GM04504 (cell line): ENCODE results near the gene SDK1.

Experiments
- DNase-seq: peaks from one replicate; pipeline ENCODE4 v3.0.0-alpha.2; 2012; ENCODE audit warnings: low read depth

SDK1 gene

DNA sequence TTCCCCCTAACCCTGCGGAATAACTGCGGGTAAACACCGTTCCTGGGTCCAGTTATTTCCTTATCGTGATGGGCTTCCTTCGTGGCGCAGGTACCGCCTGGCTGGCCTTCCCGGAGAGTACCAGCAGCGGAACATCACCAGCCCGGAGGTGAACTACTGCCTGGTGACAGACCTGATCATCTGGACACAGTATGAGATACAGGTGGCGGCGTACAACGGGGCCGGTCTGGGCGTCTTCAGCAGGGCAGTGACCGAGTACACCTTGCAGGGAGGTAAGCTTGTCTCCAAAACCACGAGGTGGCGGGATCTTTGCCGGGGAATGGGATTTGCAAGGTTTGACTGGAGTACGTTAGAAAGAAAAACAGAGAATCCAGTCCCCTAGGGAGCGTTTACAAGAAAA is 716.0 kb downstream of the SDK1 start:
- no peak for DNase-seq

DNA sequence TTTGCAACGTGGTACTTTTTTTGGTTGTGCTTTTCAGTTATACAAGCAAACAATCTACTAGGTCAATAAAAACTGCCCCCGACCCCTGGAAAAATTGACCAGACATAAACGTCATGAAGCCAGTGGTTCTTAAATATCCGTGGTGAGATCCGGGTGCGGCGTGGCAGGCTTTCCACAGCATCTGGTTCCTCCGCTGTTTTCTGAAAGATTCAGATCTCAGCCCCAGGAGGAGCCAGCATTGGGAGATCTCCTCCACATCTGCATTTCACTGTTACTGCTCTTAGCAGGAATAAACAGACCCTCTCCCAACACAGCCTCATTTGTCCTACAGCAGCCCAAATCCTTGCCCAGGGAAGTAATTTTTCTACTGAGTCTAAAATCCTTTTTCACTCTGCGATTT is 716.7 kb downstream of the SDK1 start:
- no peak for DNase-seq

DNA sequence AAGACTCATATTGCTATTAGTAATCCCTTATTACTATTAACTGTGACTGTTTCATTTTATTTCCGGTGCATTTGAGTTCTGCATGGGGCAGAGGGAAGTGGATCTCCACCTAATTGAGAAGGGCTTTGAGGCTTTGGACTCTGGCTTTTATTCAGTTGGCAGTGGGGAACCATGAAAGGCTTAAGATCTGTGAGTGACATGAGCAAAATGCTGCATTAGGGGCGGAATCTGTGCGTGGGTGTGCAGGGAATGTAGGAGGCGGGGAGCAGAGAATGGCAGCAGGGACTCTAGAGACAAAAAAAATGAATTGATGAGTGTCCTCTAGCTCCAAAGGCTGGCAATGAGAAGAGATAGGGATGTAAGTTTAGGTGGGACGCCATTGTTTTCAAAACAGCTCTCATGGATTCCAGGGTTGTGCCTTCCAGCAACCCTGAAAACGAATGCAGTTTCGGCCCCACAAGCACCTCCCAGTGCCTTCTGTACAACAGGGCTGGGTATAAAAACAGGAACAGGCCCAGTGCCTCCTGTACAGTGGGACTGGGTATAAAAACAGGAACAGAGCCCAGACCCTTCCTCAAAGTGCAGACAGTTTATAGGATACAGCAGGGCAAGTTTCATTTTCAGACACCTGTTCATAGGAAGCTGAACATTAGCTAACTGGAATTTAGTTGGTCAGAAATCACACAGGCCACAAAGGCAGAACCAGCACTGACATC is 717.7 kb downstream of the SDK1 start:
- no peak for DNase-seq

DNA sequence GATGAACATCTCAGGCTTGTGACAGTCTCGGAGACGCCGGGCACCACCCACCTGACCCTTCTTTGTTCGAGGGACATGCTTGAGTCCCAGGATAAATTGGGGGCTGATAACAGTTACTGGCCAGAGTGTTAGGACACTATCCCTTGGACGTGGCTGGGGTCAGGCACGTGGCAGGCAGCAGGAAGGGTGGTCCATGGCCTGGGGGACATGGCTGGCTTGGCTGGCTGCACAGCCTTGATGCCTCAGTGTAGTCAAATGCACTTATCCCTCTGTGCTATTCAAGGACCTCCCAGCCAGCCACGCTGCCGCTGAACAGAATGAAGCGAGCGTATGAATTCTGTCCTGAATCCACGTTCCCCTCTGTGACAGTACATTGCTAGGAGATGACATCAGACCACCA is 719.0 kb downstream of the SDK1 start:
- no peak for DNase-seq

DNA sequence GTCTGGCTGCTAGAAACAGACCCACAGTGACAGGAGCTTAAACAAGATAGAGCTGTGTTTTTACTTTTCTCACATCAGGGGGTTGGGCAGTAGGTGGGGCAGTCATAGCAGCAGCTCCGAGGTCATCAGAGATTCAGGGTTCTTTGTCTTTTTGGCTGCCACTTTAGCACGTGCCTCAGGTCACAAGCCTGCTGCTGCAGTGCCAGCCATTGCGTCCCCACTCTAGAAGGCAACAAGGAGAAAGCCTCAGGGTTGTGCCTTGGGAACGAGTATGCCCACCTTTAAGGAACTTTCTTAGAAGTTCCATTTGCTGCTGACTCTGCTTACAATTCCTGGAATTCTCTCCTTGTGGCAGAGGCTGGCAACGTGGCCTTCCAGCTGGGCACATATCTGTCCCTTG is 720.4 kb downstream of the SDK1 start:
- no peak for DNase-seq

DNA sequence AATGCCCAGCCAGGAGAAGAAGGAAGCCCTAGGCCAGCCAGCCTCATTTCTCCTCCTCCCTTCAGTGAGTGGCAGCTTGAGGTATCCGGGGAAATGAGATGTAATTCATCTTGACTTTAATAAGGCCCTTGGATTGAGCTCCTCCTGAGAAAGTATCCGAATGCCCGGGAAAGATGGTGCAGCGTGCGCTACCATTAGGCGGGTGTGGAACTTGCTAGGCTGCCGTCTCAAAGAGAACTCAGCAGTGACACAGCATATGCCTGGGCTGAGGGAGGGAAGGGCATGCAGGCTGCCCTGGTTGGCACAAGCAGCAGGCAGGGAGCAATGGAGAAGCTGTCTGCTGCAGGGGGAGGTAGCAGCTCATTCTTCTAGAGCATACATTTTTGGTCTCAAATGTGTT is 721.2 kb downstream of the SDK1 start:
- no peak for DNase-seq

DNA sequence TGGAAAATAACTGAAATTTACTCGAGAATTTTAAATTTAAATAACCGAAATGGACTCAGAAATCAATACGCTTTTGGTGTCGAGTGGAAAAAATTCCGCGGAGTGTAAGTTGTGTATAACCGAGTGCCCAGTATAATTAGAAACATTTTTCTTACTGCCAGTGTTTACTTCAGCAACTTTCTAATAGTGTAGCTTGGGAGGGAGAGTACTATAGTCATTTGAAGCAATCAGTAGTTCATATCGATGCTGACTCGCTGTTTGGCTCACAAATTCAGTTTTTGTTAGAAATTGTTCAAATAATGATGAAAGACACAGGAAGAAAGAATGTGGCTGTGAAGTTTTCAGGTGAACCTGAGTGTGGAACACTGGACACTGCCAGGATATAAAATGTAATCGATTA is 722.5 kb downstream of the SDK1 start:
- no peak for DNase-seq

DNA sequence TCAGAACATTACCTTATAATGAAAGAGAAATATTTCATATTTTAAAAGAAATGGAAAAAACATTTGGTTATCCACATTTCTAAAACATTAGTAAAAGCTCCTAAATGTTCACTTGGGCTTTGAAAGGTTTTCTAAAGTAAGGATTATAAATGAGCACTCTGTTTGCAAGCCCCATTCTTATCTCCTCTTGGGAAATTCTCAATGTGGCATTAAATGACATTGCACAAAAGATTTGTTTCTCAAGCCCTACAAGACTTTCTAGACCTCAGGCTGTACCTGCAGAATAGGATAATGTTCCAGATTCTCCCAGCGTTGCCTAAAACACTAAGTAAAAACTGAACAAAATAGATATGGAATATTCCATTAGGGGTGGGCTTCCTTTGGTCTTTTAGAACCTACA is 723.1 kb downstream of the SDK1 start:
- no peak for DNase-seq

DNA sequence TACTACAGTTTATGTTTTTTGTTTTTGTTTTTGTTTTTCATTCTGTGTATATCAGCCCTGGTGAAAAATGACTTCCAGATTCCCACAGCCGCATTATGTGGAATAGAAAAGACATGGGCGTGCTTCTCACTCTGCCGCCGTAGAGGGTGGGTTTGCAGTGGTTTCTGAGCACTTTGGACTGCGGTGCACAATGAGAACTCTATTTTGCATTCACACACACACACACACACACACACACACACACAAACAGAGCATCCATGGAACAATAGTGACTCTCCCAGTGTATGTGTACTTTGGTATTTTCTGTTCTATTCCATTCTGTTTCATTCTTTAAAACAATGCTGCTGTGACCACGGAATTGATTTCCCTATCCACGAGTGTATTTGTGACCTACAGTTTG is 723.8 kb downstream of the SDK1 start:
- no peak for DNase-seq

DNA sequence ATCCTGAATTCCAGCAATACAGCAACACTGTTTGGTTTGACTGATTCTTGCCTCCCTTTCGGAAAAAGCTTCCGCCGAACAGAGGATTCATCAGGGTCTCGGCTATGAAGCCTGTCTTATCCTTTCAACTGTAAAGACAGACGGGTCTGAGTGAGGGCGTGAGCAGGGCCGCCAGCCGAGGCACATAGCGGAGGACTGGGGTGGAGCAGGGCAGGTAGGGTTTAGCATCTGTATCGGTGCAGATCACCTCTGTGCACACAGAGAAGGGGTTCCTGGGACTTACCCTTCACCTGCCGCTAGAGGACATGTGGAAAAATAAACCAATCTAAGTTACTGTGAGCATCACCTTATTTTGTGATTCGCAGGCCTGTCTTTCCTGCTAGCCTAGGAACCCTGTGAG is 724.2 kb downstream of the SDK1 start:
- DNase-seq: no peak

DNA sequence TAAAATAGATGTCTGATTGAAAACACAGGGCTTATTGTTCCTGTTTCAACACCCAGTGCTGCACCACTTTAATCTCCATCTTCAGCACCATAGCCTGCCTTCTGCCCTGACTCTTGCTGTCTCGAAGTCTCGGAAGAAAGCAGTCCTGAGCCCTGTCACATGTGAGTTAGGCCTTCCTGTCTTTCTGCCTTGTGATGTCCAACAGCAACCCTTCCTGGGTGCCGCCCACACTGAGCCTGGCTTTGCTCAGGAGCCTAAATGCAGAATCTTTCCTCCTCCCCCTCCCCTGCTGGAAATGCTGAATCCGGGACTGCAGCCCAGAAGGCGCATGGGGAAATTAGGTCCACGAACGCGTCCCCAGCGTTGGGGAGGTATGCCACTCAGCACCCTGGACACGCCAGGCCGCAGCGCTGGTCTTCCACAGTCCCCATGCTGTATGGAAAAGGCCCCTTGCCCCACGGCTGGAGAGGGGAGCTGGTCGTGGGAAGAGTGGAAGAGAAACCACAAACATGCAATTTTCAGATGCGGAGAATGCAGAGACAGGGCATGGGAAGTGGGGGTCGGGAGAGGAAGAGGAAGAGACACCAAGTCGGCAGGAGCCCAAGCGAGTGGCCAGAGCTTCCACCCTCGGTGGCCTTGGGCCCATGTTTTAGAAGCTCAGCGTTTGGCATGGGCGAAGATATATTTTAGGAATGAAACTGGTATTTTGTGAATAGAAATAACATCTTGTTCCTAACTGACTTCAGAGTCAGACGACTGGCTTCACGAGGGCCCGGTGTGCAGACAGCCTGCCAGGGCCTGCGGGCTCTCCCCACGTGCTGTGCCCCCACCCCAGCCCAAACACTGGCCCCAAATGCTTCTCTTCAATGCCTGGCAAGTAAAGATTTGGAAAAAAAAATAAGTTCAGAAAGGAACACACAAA is 724.9 kb downstream of the SDK1 start:
- DNase-seq: no peak

DNA sequence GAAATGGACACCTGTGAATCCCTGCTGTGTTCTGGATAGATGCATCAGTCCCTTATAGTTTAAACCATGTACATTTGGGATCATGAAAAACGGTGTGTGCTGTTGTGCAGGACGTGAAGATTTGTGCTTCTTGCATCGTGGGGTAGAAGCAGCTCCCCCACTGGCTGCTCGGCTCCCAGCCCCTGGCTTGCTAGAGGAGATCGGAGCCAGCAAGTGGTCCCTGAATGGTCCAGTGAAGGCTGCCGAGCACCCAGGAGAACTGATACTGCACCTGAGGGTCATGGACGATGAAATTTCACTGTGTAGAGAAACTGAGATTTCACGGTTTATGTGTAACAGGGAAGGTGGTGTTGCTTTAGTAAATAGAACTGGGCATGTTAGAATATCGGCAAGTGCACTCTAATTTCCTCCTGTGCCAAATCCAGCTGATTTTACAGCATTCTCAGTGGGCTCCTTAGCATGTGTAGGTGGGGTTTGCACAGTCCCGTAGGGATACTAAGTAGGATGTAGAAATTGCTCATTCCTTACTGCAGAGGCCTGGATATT is 726.0 kb downstream of the SDK1 start:
- DNase-seq: no peak

DNA sequence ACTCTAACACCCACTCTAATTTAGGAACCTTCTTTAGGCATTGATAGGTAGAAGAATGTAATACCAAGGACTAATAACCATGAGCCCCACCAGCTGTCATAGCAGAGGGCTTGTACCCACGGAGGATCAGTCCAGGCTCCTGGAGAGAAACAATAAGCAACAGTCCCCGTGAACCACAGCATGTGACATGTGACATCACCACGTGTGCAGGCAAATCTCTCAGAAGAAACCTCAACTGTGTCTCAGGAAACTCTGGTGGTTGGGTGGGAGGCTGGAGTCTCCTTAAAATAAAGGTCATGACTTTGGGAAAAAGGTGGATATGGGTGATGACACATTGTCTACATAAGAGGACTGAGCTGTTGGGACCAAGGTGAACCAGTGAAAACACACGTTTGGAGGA is 727.2 kb downstream of the SDK1 start:
- DNase-seq: no peak

DNA sequence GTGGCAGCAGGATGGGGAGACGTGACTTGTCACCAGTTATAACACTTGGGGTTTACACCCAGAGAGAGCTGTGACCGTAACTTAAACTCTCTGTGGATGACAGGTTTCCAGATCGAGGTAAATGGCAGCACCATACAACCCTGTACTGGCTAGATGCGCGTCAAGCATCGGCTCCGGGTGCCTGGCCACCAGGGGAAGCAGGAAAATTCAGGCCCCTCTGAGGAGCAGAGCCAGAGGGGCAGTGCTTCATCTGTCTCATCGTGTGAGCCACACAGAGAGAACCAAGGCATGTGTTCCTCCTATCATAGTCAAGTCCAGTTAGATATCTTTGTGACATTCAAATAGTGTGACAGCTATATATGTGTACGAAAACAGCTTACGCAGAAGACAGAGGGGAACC is 728.9 kb downstream of the SDK1 start:
- no peak for DNase-seq

DNA sequence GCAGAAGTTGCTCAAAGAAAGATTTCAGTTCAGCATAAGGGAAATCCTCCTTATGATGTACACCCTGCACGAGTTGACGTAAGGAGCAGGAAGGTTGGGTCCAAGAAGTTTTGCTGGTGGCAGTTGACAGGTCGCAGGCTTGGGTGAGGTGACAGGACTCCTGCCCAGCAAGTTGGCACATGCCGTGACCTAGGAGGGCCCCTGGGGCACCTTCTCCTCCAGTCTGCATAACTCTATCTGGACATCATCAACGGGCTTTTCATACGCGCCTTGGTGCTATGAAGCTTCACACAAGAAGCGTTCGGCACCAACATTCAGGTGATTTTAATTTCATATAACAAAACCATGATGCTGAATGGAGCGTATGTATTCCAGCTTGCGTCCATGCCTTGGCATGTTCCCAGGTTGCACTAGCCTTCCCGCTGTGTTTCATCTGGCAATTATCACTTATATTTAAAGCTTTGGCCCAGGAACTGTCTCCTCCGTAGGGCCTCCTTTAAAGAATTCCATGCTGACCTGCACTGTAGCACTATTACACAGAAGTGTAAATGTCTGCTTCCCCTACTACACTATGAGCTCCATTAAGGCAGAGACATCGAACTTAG is 729.4 kb downstream of the SDK1 start:
- DNase-seq: no peak

DNA sequence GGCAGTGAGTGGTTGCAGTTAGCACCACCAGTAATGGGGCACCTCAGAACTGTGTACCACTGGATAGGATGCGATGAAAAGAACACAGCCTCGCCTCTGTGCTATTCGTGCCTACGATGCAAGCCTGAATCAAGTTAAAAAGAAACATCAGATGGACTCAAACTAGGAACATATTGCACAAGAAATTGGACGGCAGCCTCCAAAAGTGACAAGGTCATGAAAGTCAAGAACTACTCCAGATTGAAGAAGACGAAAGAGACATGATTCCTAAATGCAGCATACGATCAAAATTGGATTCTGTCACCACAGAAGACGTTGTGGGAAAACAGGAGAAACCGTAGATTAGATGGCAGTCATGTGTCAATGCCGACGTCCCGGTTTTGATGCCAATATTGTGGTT is 732.9 kb downstream of the SDK1 start:
- no peak for DNase-seq

DNA sequence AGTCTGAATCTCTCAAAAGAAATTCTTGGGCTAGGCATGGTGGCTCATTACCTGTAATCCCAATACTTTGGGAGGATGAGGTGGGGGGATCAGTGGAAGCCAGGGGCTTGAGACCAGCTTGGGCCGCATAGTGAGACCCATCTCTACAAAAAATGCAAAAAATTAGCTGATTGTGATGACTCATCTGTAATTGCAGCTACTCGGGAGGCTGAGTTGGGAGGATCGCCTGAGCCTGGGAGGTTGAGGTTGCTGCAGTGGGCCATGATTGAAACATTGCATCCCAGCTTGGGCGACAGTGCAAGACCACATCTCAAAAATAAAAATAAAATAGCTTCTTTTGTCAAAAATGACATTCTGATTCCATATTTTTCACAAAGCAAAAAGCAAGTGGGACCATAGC is 736.3 kb downstream of the SDK1 start:
- no peak for DNase-seq

DNA sequence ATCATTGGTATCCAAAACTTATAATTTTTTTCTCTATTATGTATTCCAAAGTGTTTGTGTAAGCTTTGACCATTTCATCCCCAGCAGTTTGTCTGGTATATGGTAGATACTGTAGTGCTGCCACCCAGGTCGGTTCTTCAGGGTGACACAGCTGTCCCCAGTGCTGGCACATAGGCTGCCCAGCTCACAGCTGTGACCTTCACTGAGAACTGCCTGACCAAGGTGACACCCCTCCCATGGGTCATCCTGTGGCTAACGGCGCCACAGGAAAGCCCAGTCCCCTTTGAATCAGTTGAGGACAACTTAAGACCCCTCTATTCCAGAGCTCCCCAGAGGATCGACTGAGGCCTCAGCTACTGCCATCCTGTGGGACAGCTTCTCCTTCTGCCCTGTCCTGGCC is 736.8 kb downstream of the SDK1 start:
- DNase-seq: no peak

DNA sequence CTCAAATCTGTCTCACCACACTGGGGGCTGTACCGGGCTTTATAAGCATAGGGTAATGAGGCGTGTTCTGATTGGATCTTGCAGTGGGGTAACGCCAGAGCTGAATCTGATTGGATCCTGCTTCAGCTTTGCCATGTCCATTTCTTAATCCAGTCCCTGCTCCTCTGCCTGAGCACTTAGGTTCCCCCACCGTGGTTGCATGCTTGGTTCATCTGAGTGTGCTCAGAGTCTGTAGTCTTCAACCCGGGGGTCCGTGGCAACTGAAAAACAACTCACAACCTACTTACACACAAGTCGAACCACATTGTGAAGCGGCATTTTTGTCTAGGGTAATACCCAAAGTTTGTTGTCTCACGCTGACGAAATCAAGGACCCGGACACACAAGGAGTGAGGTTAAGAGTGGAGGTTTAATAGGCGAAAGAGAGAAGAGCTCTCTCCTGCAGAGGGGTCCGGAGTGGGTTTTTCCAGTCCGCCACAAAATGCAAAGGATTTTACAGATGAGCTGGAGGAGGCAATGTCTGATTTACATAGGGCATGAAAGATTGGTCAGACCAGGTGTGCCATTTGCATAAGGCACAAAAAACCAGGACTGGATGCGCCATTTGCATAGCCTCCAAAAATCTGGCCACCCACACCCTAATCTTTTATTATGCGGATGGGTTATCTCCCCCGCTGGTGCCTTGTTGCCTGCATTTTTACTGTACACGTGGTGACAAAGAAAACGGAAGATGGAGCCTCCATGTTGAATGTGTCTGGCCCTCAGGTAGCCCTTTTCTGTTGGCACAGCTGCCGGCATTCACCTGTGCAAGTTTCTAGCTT is 739.3 kb downstream of the SDK1 start:
- no peak for DNase-seq

DNA sequence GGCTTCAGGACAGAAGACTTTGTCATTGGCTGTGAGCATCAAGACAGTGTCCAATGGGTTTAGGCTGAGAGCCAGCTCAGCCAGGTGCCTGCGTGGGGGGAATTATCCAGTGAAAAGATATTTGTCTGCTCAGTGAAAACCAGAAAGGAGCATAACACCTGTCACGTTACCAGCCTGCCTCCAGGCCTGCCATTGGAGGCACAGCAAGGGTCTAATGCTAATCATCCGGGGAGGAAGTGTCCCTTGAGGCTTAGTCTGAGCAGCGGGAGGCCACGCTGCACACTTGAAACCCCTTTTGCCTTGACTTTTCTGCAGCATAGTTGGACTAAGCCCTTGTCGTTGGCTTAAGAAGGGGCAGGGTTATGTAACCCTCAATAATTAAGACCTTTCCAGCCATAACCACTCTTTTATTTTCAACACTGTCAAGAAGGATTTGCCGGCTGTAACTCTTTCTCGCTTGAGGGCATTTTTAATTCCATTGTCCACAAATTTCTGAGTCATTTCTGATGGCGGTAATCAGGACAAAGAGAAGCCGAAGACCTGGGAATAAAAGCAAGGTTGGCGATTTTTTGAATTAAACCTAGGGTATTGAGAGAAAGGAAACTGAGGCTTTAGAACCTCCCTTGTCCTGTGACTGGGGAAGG is 741.5 kb downstream of the SDK1 start:
- DNase-seq: no peak

DNA sequence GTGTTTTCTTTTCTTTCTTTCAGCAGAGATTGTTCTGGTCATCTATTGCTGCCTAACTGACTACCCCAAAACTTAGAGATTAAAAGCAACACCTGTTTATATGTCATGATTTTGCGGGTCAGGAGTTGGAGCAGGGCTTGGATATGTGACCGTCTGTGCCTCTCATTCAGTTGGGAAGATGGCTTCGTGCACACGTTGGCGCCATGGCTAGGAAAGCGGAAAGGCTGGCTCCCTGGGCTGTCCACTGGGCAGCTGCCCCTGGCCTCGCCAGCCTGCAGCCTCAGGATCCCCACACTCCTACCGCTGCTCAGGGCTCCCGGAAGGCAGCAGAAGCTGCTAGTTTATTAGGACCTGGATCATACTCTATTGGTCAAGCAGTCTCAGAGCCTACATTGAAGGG is 742.9 kb downstream of the SDK1 start:
- no peak for DNase-seq

DNA sequence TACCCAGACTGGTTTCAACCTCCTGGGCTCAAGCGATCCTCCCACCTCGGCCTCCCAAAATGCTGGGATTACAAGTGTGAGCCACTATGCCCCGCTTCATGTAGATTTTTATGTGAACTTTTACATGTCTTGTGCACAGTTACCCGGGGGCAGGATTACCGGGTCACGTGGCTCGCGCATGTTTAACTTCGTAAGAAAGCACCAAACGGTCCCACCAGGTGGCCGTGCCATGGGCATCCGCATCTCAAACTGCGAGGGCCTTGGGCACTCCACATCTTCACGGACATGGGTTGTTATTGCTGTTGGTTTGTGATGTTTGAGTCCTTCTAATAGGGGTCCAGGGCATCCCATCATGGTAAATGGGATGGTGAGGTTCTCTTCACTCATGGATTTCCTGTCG is 744.4 kb downstream of the SDK1 start:
- DNase-seq: no peak
